Nucleus accumbens (tissue), 56 donors: ENCODE data around the gene COL23A1.
A peak's percentile ranks its signal among the peaks of the same experiment; 100 is the strongest.
"Not testable (repeated sequence)": the region's sequence is repeated elsewhere in the genome, so short reads cannot be mapped to it uniquely, and the experiment has no call there.

ENCODE experiments used
- DNase-seq, 56 donors: peaks; one replicate each; lab custom pipeline; 2025; lab: John Stamatoyannopoulos, UW

COL23A1 gene

GRCh38 chr5:178265746-178266145 is 324.4 kb downstream of the COL23A1 start:
- no peak for DNase-seq

DNA sequence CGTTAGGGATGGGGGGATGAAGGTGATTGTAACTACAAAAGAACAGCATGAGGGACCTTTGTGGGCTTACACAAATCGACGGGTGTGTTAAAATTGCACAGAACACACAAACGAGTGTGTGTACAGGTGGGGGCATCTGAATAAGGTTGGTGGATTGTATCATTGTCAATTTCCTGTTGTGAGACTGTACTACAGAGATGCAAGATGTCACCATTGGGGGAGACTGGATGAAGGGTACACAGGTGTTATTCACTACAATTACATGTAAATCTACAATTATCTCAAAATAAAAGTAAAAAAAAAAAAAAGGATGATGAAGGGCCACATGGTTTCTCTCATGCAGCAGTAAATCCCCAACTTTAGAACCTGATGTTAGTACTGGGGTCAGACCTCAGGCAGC is 326.1 kb downstream of the COL23A1 start:
- no peak for DNase-seq

GRCh38 chr5:178261666-178262600 is 328.3 kb downstream of the COL23A1 start:
- no peak for DNase-seq

DNA sequence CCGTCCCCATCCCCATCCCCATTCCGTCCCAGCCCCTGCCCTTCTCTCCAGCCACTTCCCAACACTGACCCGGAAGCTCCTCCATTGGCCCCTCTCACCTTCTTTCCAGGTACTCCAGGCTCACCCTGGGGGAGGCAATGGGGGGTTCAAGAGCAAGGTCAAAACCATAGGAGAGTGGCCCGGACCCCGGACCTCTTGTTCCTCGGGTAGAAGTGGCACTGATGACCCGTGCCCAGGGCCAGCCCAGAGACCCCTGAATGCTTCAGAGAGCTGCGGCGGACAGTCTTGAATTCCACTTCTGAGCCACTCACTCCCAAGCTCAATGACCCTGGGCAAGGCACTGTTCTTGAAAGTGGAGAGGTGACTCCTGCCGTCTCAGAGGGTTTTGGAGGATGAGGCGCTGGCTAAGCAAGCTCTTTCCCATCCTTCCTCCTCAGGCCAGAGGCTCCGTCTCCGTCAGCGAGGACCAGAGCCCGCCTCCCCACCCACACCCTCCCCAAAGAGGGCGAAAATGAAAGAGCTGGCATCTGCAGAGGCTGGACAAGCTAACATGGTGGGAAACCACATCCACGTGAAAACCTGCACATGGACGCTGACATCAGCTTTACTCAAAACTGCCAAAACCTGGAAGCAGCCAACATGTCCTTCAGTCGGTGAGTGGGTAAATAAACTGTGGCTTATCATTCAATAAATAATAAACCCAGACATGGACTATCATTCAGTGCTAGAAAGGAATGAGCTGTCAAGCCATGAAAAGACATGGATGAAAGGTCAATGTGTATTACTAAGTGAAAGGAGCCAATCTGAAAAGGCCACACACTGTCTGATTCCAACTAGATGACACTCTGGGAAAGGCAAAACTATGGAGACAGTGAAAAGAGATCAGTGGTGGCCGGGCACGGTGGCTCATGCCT is 330.3 kb downstream of the COL23A1 start:
- no peak for DNase-seq

- no peak for DNase-seq
Observed at GRCh38 chr5:178257650-178258049, 332.5 kb downstream of the COL23A1 start.

DNA sequence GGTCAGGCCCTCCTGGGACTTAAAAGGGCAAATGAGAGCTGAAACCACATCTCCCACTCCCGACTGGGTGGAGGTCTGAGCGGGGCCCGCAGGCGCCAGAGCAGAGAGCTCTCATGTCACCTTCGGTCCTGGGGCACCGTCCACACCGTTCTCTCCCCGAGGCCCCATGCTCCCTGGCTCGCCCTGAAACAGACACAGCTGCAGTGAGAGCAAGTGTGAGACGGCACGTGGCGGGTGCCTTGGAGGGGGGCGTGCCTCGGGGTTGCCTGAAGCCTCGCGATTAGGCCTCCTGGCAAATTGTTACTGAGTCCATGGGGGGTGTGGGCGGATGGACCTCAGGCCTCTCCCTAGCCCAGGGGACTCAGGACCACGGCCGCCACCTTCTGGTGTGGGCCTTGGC is 333.4 kb downstream of the COL23A1 start:
- no peak for DNase-seq

DNA sequence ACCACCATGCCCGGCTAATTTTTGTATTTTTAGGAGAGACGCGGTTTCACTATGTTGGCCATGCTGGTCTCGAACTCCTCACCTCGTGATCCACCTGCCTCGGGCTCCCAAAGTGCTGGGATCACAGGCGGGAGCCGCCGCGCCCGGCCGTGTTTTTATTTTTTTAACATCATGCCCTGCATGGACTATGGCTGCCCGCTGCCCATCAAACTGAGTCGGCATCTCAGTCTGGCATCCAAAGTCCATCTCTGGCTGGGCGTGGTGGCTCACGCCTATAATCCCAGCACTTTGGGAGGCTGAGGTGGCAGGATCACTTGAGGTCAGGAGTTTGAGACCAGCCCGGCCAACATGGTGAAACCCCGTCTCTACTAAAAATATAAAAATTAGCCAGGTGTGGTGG is 336.6 kb downstream of the COL23A1 start:
- not testable (repeated sequence) for DNase-seq

- no peak for DNase-seq
Observed at GRCh38 chr5:178252258-178252657, 337.9 kb downstream of the COL23A1 start.

DNA sequence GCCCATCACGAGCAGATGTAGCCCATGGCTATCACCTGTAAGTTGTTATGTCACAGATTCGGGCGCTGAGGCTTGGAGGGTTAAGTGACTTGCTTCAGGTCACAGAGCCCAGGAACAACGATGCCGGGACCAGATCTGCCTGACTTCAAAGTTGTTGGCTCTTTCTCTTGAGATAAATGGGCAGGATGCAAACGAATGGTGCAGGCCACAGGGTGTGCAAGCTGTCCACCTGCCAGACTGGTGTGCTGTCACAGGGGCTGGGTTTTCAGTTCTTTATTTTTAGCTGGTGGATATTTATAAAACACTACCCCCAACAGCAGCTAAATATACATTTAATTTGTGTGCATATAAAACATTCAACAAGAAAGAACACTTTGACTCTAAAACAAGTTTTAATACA is 339.9 kb downstream of the COL23A1 start:
- DNase-seq, result no peak

DNA sequence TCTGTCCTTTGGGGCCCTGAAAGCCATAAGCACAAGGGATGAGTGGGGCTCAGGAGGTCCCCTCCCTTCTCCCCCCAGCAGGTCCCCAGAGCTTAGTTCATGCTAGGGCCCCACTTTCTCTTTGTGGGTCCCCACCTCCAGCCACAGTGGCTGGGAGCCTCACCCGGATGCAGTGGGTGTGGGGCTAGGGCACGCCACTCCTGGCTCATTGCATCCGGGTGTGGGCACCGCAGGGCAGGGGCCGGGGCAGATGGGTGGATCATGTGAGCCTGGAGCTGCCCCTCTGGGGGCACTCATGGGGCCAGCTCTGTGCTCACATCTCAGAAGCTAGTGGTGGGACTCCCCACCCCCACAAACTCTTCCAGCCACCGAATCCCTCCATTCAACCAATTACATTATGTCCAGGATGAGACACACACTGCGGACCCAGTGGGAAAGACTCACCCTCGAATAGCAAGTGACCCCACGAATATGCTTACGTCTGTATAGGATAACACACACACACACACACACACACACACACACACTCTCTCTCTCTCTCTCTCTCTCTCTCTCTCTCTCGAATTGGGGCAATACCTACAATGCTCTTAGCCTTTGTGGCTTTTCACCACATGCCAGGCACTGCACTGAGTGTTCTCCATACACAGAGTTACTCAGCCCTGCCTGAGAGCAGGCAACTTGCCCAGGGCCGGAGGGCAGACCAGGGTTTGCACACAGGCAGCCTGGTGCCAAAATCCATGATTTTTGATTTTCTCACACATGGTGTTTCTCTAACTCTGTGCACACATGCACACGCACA is 340.8 kb downstream of the COL23A1 start:
- peak in 5 of 56 donors; percentile 4 to 33 (median 23) for DNase-seq

- DNase-seq, result no peak
Observed at GRCh38 chr5:178248750-178249149, 341.4 kb downstream of the COL23A1 start.

- DNase-seq, result no peak
Observed at GRCh38 chr5:178247481-178248456, 342.4 kb downstream of the COL23A1 start.

DNA sequence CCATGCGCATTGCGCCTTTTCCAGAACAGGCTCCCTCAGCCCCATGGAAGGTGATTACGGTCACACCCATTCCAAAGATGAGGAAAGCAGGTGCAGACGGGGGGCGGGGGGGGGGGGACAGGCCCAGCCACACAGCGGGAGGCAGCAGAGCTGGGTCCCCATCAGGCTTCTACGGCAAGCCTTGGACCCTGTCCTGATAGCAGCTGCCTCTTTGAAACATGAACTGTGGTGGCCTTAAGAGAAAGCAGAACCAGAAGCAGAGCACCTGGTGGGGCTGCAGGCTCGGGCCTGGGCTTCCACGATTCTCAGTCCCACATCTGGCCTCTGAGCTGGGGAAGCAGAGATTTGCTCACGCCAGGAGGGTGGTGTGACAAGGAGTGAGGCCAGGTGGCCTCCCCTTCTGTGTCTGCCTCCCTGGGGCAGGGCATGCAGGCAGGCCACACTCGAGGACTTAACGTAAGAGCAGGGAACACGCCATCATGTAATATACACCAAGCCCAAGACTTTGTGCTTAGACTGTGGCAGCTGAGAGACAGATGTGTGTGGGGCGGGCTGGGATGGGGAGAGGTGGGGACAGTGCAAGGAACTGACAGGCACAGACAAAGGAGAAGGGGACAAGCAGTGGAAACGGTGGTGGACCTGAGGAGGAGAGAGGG is 343.4 kb downstream of the COL23A1 start:
- DNase-seq, result no peak

- DNase-seq, result no peak
Observed at GRCh38 chr5:178245389-178245788, 344.8 kb downstream of the COL23A1 start.

DNA sequence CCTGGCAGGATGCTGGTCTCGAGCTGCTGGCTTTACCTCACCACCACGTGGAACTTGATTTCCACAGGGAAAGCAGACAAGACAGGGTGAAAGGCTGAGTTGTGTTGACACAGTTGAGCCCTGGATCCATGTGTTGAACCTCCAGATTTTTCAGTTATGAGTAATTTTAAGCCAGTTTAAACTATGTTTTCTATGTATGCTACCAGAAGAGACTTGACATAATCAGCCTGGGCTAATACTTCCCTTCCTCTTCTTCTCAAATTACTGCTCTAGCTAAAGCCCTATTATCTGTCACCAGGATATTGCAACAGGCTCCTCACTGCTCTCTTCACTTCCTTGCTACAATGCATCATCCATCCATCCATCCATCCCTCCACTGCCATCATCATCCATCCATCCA is 345.6 kb downstream of the COL23A1 start:
- DNase-seq, result no peak

DNA sequence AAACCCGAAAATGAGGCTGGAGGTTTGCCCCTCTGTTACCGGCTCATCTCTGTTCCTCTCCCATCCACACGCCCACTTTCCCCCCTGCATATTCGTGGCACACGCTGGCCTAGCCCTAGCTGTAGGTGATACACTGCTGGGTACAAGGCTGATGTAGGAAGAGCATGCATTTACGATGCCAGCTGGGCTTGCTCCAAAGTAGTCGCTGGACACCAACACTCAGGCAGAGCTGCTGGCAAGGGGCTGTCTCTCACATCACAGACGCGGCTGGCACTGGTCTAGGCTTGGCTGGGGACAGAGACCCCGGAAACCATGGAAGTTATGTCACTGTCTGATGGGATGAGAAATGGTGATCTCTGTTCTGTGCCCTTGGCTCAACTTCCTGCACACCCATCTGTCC is 347.8 kb downstream of the COL23A1 start:
- DNase-seq, result no peak

DNA sequence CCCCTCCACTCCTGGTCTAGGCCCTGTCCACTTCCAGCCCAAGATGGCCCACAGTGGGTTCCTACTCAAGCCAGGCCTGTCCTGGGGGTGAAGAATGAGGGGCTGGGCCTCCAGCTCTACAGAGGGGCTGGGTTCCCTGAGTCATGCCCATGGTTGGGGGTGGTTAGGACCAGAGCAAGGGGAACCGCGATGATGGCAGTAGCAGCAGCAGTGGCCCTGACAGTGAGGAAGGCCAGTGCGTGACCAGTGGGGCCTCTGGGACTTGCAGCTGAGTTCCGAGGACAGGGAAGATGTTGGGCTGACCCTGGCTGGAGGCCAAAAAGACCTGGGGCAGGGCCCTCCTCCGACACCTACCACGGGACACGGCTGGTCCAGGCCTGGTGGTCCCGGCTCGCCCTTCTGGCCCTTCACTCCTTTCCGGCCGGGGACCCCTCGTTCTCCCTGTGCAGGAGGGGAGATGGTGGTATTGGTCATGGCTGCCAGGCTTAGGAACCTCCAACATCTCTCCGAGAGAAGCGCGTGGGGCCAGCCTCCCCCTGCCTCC is 348.4 kb downstream of the COL23A1 start:
- peak in 2 of 56 donors; percentile 42 to 48 for DNase-seq

GRCh38 chr5:178241231-178241663 is 348.9 kb downstream of the COL23A1 start:
- DNase-seq, result peak in 10 of 56 donors; percentile 5 to 59 (median 34)
